Measurements from ENCODE around the gene ARRB1.
A peak's percentile ranks its signal among the peaks of the same experiment; 100 is the strongest.
"Not testable (repeated sequence)": the region's sequence is repeated elsewhere in the genome, so short reads cannot be mapped to it uniquely, and the experiment has no call there.

The ARRB1 gene

DNA sequence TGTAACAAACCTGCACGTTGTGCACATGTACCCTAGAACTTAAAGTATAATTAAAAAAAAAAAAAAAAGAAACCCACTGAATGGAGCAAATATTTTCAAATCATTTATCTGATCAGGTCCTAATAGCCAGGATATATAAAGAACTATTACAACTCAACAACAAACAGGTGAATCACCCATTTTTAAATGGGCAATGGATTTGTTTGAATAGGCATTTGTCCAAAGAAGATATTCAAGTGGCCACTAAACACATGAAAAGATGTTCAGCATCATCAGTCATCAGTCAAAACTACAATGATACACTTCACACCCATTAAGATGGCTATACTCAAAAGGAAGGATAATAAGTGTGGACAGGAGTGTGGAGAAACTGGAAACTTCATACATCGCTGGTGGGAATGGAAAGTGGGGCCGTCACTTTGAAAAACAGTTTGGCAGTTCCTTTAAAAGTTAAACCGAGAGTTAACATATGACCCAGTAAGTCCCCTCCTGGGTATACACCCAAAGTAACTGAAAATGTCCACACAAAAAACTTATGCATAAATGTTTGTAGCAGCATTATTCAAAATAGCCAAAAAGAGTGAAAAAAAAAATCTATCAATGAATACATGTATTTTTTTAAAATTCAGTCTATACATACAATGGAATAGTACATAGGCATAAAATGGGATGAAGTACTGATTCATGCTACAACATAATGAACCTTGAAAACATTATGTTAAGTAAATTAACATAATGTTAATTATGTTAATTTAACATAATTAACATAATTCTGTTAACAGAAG is 53.1 kb downstream of the ARRB1 start:
- DNase-seq = no peak

DNA sequence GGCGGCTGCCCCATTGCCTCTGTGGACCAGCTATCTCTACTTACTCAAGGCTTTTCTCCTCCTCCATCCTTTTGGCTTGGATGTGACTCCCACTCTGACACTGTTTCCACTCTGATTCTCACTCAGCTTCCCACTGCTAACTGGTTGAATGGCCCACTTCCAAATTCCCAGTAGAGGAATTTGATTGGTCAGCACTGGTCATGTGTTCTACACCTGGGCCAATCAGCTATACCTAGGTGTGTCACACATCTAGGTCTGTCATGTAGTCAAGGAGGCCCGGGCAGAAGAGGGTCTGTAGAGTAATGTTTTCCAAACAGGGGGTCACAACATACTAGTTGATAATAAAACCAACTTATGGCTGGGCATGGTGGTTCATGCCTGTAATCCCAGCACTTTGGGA is 57.6 kb downstream of the ARRB1 start:
- no peak for DNase-seq

GRCh38 chr11:75292943-75293342 is 58.5 kb downstream of the ARRB1 start:
- DNase-seq = no peak

- no peak for DNase-seq
Observed at GRCh38 chr11:75291741-75292140, 59.7 kb downstream of the ARRB1 start.

DNA sequence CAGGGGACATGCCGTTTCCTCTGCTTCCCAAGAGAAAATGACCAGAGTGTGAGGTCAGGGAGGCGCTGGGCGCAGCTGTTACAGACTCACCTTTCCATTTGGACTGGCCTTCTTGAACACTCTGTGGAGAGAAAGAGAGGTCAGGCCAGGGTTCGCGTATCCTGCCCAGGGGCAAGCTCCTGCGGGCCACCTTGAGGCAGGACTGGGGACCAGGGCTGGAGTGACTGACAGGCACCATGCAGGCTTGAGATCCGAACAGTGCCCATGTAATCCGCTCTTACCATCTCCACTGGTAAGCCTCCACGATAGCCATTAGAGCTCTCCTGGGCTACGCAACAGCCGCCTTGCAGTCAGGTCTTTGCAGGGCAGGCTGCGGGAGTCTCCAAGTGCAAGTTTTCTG is 61.5 kb downstream of the ARRB1 start:
- DNase-seq = no peak

- DNase-seq = no peak
Observed at GRCh38 chr11:75289511-75289760, 62.0 kb downstream of the ARRB1 start.

GRCh38 chr11:75287579-75287978 is 63.9 kb downstream of the ARRB1 start:
- no peak for DNase-seq

- DNase-seq = no peak
Observed at GRCh38 chr11:75286826-75287465, 64.5 kb downstream of the ARRB1 start.

DNA sequence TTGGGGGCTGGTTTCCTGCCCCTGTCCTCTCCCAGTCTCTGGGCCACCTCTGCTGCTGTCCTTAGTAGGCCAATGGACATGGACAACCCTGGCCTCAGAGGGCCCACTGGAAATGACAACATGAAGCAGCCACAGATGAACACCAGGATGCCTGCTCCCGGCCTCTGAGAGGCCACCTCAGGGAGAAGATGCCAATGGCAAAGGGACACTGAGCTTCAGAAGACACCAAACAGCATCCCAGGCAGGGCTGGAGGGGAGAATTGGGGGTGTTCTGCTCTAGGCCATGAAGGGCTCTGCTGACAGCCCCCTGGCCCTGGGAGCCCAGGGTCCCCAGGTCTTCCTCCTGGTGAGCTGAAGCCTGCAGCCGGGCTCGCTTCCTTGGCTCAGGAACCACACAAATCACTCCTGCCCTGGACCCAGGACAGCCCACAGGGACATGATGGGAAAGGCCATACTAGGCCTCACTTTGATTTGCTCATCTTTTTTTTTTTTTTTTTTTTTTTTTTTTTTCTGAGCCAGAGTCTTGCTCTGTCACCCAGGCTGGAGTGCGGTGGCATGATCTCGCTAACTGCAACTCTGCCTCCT is 65.6 kb downstream of the ARRB1 start:
- no peak for DNase-seq

GRCh38 chr11:75283391-75283931 is 68.0 kb downstream of the ARRB1 start:
- no peak for DNase-seq

DNA sequence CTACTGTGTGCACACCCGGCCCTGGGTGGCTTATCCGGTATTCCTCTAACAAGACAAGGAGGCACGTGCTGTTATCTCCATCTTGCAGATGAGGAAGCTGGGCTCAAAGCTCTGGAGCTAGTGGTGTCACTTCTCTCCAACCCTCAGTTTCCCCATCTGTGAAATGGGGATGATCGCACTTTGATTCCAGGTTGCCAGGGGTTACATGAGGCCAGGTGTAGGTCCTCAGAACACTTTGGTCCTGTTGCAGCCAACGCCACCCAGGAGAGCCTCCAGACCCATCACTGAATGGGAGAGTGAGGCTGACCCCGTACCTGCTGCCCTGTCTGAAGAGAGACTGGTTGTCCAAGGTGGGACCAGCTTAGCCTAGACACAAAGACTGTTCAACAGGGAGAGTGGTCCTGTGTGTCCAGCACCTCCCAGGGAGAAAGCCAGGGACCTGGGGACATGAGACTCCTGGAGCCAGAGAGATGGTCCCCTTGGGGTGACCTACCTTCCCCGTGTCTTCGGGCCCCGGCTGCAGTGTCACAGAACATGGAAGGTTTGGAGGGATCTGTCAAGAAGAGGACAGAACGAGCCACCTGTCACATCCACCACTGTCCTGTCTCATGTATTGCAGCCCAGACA is 69.9 kb downstream of the ARRB1 start:
- no peak for DNase-seq

DNA sequence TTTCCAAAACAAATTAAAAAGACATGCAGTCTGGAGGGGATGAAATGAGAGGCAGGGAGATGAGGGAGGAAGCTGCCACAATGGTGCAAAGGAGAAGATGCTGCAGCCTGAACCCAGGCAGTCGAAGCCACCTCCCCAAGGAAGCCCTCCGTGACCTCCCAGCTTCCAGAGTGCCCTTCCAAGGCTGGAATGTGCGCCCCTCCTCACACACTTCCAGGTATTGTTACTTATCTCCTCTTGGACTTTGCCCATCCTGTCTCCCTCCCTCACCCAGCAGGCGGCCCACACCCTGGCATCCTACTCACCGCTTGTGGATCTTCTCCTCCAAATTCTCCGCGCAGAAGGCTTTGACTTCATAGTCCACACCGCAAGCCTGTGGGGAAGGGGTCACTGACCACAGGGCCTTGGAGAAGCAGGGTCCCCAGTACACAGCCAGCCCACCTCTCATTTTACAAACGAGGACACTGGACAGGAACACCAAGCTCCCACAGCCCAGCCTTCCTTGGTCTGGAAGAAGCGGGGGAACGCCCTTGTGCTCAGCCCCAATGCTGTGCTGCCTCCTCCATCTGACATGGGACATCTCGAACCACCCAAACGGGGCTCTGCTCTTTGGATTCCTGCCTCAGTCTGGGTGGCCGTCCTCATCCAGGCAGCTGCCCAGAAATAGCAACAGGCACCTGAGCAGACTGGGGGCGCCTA is 70.5 kb downstream of the ARRB1 start:
- no peak for DNase-seq

GRCh38 chr11:75280227-75280701 is 71.2 kb downstream of the ARRB1 start:
- peak; percentile 71 to 77 for DNase-seq

- no peak for DNase-seq
Observed at GRCh38 chr11:75279273-75279672, 72.2 kb downstream of the ARRB1 start.

GRCh38 chr11:75277991-75278790 is 73.3 kb downstream of the ARRB1 start:
- no peak for DNase-seq

GRCh38 chr11:75277211-75277805 is 74.2 kb downstream of the ARRB1 start:
- no peak for DNase-seq

GRCh38 chr11:75276686-75277085 is 74.8 kb downstream of the ARRB1 start:
- no peak for DNase-seq

- no peak for DNase-seq
Observed at GRCh38 chr11:75276186-75276585, 75.3 kb downstream of the ARRB1 start.

DNA sequence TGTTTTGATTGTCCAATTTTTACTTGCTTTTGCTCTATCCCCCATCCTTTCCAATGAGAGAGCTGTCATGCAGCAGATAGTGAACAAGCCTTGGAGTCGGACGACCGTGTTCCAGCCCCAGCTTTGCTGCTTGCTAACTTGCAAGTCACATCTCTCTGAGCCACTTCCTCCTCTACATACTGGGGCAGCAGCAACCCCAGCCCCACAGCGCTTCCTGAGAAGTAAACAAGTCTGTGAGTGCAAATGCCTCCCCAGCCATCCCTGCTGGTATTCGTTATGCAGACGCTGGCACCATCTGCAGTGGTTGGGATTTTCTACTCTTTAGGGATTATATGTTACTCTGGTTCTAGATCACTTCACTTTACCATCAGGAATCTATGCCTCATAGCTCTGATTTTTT is 75.9 kb downstream of the ARRB1 start:
- DNase-seq = peak; percentile 50 to 68

DNA sequence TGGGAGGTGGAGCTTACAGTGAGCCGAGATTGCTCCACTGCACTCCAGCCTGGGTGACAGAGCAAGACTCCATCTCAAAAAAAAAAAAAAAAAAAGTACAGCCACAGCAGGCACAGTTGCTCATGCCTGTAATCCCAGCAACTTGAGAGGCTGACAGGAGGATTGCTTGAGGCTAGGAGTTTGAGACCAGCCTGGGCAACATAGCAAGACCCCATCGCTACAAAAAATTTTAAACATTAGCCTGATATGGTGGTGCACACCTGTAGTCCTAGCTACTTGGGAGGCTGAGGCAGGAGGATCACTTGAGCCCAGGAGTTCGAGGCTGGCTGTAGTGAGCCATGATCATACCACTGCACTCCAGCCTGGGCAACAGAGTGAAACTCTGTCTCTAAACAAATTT is 76.7 kb downstream of the ARRB1 start:
- not testable (repeated sequence) for DNase-seq
